NOMO-1 treated with dmso at 0.1 percent for 144 hours (cell line): Measurements from ENCODE around the gene AFAP1.

Experiments used
- DNase-seq: peaks from one replicate; lab custom pipeline; 2025; ENCODE audit not compliant: unreplicated experiment; lab: John Stamatoyannopoulos, UW

AFAP1 gene

DNA sequence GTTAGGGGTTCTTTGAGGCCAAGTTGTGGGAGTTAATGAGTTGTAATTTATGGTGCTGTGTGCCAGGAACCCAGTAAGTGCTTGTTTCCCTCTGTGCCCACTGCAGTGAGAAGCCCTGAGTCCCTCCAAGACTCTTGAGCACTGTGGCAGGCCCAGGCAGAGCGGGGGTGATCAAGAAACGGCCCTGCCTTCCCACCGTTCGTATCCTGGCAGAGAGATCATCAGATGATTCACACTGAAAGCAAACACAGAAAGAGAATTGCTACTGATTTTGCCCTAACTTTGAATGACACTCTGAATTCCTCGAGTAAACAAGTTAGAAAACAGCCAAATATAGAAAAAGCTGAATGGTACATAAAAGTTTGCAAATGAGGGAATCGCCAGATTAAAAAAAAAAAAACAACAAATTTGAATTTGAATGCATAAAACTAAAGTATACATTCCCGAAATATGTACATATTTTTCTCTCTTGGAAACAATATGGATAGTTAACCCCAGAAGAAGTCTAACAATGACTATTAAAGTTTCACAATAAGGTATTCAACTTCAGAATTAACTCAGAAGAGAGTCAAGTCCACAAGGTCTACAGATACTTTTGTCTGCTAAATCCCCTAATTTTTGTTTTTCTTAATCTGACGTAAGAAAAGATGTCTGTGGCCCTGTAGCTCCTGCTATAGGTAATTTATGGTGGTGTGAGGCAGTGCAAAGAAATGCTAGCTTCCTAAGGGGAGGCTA, 71.8 kb downstream of the AFAP1 start:
- DNase-seq = no peak

DNA sequence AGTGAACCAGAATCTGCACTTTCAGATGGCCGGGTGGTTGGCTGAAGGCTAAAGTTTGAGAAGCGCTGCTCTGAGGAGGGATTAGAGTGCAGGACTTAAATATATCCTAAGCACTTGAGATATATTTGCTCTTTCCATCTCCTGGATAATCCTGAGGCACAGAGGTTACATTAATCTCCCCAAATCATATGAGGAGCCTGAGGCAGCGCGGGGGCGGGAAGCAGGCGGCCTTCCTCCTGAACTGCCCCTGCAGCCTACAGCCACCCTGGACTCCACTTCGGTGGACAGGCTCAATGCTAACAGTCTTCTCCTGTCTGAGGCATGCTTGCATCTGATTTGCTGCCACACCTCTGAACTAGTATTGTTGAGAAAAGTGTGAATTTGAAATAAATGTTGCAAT, 72.5 kb downstream of the AFAP1 start:
- DNase-seq = no peak

DNA sequence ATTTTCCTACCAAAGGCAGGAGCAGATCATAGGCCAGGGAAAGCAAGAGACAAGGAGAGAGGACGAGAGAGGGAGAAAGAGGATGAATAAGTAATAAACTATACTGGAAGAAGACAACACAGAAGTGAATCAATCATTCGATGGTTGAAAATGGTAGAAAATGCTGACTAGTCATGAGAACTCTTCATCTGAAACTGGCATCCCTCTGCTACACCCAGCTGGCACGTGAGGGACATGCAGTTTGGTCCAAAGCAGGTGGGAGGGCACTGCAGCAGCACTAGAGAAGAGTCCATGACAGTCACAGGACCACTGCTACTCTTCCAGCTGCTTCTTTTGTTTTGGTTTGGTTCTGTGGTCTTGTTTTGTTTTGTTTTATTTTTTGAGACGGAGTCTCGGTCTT, 74.1 kb downstream of the AFAP1 start:
- DNase-seq = no peak

DNA sequence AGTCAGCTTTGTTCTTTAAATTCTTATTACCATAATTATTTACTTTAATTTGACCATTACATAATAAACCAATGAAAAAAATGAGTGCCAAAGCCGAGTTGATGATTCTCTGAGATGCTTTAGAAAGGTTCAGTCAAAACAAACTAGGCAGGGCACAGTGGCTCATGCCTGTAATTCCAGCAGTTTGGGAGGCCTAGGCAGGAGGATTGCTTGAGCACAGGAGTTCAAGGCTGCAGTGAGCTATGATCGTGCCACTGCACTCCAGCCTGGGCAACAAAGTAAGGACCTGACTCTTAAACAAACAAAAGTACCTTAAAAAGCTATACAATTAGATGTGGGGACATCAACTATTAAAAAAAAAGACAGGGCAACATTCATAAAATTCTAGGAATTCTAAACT, 75.0 kb downstream of the AFAP1 start:
- no peak for DNase-seq

DNA sequence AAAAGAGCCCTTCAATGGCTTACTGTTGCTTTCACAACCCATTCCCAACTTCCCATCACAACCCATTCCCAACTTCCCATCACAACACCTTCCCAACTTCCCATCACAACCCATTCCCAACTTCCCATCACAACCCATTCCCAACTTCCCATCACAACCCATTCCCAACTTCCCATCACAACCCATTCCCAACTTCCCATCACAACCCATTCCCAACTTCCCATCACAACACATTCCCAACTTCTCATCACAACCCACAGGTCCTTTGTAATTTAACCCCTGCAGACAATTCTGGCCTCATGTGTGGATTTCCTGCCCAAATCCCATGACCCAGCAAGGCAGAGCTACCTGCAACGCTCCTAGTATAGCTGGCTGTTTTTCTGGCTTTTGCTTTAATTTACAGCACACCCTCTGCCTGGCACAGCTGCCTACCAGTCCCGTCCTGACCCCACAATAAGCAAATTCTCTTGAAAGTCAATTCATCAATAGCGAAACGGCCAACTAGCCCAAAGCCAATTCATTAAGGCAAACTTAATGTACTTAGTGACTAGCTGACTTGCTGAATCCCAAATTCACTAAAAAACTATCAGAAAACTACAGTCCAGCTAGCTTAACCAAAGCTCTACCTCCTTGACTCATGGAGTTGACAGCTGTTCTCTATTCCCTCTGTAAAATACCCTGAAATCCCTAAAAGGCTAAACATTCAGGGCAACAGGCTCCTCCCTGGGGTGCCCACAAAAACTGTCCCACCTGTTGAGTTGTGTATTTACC, 75.6 kb downstream of the AFAP1 start:
- DNase-seq = no peak

DNA sequence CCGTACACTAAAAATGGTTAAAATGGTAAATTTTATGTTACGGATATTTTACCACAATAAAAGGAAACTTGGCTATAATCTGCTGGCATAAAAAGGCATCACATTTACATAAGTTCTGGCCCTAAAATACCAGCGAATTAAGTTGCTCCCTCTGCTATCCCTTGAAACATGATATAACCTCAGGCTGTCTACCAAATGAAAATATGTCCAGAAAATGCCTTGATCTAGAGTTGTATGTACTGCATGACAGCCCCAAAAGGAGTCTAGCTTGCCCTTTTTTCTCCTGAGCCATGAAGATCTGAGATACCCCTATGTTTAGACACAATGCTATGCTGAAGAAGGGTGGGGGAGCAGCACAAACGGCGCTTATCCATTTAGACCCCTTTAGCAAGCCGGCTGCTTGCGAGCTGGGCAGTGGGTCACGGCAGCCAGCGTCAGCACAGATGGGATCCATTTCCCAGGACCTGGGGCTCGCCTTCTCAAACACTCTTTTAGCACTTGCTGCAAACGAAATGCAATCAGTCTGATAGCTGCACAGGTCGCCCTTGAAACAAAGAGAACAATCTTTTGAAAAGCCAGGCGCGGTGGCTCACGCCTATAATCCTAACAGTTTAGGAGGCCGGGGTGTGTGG, 77.0 kb downstream of the AFAP1 start:
- DNase-seq = no peak

DNA sequence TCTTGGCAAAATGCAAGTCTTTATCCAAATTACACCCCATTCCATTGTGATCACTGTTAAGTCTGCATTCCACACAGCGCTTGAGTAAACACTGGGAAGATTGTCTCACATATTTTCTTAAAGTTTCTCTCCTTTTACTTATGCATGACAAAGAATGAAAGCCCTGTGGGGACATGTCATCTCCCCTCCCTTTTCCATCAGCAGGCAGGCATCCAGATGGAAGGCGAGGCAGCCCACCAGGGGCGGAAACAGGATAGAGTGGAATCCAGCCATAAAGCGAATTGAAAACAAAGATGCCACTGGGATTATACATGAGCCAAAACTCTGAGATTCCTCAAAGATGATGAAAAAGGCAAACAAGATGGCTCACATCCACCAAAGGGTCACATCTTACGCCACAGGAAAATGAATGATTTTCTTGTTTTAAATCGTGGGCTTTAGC, 78.2 kb downstream of the AFAP1 start:
- DNase-seq = no peak

DNA sequence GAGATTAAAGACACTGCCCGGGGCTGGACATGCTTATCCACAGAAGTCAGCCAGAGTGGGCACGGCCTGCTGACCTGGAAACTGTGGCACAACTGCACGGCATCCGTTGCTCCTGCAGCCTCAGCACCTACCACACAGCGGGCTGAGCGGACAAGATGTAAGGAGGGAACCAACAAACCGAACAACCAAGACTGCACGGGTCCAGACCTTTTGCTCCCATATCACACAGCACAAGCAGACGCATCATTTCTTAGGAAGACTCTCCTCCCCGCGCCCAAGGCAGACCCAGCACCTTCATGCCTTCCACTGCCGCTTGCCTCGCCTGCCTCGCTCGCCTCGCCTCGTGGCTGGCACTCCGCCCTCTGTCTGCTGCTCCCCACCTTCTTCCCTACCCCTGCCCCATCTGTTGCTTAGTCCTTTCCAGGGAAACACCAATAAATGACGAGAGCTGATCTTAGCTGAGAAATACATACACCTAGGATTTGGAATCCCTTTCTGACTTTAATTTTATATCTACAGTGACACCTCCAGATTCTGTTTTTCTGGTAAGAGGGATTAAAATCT, 79.0 kb downstream of the AFAP1 start:
- DNase-seq = no peak

DNA sequence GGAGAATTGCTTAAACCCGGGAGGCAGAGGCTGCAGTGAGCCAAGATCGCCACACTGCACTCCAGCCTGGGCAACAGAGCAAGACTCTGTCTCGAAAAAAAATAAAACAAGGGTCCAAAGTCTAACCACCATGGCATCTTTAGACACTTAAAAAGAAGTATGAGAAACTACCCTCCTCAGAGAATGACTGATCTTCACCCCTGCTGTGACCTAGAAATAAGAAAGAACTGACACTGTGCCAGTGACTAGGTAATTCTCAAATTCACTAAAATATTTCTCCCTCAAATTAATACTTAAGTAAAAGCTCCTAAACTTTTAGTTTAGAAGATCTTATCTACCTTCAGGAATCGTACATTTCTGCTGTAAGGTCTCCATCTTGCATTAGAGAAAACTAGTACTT, 80.3 kb downstream of the AFAP1 start:
- no peak for DNase-seq

DNA sequence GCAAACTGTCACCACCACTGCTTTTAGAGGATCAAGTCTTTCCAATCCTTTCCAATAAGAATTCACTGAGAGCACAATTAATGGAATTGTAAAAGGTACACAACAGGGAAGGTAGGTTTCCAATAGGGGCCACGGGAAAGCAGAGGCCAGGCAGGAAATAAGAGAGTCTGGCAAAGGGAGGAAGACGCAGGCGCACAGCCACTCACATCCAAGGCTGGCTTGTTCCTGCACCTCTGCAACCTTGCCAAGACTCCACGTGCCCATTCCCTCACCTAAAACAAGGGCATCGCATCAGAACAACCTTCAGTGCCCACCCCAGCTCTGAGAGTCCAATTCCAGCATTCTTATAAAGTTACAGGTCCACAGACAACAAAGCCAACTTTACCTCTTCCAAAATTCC, 81.2 kb downstream of the AFAP1 start:
- DNase-seq = no peak

DNA sequence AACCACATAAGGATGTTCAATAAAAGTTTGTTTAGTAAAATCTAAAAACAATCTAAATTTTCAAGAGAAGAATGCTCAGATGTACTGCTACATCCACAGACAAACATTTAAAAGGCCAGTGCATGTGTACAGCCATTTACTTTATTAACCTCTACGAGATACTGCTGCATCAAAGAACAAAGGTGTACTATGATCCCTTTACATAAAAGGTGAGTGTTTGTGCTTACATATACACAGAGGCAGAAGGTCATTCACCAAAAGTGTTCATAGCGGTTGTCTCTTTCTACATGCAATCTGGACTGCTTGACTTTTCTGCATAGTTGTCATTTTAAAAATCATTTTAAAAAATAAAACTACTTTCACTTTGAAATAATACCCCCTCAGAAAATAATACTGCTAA, 81.7 kb downstream of the AFAP1 start:
- no peak for DNase-seq

DNA sequence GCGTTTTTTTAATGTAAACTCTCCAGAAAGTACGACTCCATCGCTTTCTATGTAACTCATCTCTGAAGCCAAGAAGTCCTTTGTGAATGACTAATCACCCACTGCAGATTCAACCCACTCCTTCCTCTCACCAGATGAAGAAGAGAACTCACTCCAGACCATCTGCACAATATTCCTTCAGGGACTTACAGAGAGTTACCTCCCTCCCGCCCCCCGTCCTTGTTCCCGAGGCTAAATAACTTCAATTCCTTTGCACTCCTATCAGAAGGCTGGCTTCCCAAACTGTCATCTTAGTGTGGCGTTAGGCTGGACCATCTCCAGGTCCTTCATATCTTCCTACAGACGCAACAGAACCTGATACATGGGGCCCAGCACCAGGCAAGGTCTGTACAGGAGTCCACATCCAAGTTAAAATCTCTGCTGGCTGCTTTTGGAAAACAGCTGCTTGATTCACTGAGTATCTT, 82.4 kb downstream of the AFAP1 start:
- DNase-seq = no peak

DNA sequence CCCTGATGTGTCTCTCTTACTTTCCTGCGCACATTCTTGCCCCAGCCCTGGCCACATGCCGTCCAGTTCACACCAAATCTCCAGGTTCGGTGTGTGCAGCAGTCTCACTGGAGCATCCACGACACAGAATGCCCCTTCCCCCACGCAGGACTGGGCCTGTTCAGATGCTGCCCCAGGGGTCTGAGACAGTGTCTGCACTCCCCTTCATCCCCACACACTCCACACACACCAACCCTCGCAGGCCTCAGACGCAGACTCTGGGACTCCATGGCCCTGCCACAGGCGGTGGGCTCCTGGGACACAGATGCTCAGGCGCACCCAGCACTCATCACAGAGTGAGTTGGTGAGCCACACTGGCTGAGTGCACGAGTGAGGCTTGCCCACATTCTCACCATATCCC, 83.9 kb downstream of the AFAP1 start:
- DNase-seq = no peak

DNA sequence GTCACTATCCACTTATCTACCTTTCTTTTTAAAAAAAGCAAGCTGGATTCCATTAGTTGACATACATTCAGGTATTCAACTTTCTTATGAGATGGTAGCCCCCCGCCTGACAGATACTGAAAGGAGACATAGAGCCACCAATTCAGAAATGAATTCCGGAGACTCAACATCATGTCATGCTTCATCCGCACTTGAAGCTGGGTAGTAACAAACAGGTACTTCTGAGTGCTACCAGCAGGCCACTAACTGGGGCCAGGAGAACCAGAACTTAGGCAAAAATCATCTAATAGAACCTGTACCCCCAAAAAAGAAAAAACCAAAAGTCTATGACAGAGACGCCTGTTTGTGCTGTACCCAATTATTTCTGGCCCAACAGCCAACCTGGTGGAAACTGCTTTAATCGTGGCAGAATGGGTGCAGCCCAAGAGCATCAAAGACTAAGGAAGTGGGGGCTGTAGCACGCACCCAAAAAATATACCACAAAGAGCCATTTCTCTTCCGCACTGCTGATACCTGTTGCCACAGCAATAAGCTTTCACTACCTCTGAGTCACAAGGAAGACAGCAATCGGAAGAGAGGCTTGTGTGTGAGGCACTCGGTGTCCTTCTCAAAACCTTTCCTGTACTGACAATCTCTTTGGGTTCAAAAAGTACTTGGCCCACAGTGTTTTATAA, 84.8 kb downstream of the AFAP1 start:
- DNase-seq = no peak

DNA sequence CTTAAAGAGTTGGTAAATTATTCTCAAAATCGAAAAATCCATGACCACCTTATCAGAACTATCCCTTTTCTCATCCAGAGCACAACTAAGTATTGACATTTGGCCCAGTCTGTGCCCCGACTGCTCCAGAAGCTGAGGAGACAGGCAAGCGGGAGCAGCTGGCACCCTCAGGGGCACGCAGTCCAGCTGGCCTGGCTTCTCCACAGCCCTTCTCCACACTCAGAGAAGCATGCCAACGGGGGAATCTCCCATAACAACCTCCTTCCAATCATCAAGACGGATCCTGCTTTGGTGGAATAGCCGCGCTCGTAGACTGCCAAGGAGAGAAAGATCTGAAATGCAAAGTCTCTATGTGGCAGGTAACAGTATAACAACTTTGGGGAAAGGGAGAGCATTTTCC, 85.4 kb downstream of the AFAP1 start:
- no peak for DNase-seq

DNA sequence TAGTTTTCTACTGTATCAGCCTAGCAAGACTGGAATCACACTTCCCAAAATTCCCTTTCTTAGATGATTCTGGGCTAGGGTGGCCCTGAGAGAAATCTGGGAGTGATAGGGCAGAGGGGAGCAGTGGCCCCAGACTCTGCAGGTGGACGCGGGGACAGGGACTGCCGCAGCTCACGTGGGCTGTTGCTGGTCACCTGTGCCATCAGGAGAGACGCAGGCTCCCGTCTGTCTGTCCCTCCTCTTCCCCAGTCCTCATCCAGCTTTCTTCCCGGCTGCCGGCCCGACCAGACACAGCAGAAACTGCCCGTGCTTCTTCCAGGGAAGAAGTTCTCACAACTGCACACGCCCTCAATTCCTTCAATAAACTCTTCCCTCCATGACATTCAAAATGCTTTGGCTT, 86.4 kb downstream of the AFAP1 start:
- DNase-seq = no peak

DNA sequence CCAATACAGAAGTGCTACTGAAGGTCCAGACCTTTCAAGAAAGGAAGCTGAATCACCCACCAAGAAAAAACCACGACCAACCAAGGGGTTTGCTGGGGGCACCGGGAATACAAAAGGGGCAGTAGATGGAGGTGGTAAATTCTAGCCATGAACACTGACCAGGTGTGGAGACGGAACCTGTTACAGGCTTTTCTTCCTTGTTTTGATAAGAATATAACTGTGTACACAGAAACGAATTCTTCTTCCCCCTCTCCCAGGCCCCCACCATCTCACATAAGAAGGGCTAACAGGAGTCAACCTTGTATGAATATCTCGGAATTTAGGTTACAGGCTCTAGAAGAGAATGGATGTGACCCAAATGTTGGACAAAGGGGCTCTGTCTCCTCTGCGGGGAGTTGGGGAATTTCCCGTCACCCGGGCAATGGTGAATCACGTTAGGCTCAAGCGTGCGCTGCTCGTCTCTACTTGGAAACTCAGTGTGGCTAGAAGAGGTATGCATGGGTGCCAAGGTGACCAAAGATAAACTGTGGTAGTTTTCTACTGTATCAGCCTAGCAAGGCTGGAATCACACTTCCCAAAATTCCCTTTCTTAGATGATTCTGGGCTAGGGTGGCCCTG, 87.0 kb downstream of the AFAP1 start:
- DNase-seq = no peak

DNA sequence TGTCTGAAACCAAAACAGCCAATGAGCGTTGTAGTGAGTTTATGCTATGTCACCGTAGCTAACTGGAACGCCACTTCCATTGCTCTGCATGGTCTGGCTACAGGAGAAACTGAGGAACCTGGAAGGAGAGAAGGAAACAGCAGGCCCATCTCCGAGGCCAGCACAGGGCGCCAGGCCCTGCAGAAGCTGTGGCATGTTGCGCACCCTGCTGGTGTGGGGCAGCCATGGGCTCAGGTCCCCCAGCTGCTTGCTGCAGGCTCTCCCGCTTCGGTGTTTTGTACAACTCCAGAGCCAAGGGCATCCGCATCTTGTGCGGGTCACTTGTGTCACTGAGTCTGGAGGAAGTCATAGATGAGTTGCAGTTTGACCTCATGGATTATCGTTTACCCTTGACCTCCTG, 89.2 kb downstream of the AFAP1 start:
- DNase-seq = no peak

DNA sequence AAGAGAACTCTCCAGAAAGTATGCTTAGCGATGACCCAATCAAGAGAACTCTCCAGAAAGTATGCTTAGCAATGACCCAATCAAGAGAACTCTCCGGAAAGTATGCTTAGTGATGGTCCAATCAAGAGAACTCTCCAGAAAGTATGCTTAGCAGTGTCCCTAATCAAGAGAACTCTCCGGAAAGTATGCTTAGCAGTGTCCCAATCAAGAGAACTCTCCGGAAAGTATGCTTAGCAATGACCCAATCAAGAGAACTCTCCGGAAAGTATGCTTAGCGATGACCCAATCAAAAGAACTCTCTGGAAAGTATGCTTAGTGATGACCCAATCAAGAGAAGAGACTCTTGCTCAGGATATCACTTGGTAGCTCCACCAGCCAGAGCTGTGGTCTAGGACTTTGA, 92.5 kb downstream of the AFAP1 start:
- no peak for DNase-seq

DNA sequence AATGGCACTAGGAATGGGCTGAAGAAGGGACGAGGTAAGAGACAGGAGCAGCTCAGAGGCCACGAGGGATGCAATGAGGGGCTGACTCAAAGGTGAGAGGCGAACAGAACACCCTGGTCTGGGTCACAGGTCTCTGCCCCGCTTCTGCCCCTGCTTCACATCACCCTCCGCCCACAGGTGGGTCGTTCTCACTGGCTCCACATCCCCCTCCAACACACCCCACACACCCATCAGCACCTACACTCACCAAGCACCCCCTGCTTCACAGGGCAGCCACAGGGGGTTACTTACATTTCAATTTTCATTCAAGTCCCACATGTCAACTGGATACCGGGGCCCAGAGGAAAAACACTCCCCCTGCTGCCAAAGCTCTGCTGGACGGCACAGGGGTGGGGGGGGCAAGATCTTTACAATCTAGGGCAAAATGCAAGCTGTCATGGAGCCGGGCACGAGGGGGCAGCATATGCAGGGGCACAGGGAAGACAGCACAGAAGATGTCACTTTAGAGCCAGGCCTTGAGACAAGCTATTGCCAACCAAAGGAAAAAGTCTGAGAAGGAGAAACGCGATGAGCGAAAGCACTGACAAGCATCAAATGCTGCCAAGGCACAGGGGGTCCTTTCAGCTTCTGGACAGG, 94.0 kb downstream of the AFAP1 start:
- DNase-seq = no peak
